ENCODE measurements around the gene FBP1. TPM values are rescaled to one million over a fixed set of nuclear protein-coding genes. Genes with fewer than 3 reads are reported as not detected.
"Not testable (repeated sequence)": the region's sequence is repeated elsewhere in the genome, so short reads cannot be mapped to it uniquely, and the experiment has no call there.

FBP1 gene
- total RNA-seq, 1 donor from 2014 or later, result 13.6 TPM

GRCh38 chr9:94591876-94592275 is 47.4 kb downstream of the FBP1 start:
- intact Hi-C loops (cut with DNase I), result no loop called here
- no peak for ATAC-seq
- DNase-seq (ENCODE audit: low spot score), result no peak

- intact Hi-C loops (cut with DNase I); ATAC-seq; DNase-seq (ENCODE audit: low spot score): not testable (repeated sequence)
Observed at GRCh38 chr9:94591046-94591545, 48.2 kb downstream of the FBP1 start.

- ATAC-seq (no peak), DNase-seq (ENCODE audit: low spot score) (no peak)
- intact Hi-C loops (cut with DNase I), result no loop called here
Observed at GRCh38 chr9:94588681-94589080, 50.6 kb downstream of the FBP1 start.

- ATAC-seq, result peak; percentile 34
- intact Hi-C loops (cut with DNase I), result no loop called here
- no peak for DNase-seq (ENCODE audit: low spot score)
Observed at GRCh38 chr9:94586814-94587213, 52.5 kb downstream of the FBP1 start.

- DNase-seq (ENCODE audit: low spot score) (no peak), ATAC-seq (no peak)
- intact Hi-C loops (cut with DNase I), result no loop called here
Observed at GRCh38 chr9:94586316-94586715, 53.0 kb downstream of the FBP1 start.

GRCh38 chr9:94584555-94584954 is 54.8 kb downstream of the FBP1 start:
- ATAC-seq (no peak), DNase-seq (ENCODE audit: low spot score) (no peak)
- intact Hi-C loops (cut with DNase I), result no loop called here

- no peak for ATAC-seq
- DNase-seq (ENCODE audit: low spot score), result no peak
- intact Hi-C loops (cut with DNase I), result no loop called here
Observed at GRCh38 chr9:94581728-94582127, 57.6 kb downstream of the FBP1 start.

GRCh38 chr9:94577571-94577970 is 61.7 kb downstream of the FBP1 start:
- DNase-seq (ENCODE audit: low spot score), result no peak
- ATAC-seq, result no peak
- intact Hi-C loops (cut with DNase I), result loop anchor here (1.0 kb wide), 1 partner anchor 30 kb away; no protein-coding TSS in a partner anchor

GRCh38 chr9:94577036-94577435 is 62.3 kb downstream of the FBP1 start:
- intact Hi-C loops (cut with DNase I), result loop anchor here (1.0 kb wide), 1 partner anchor 30 kb away; no protein-coding TSS in a partner anchor
- ATAC-seq, result no peak
- no peak for DNase-seq (ENCODE audit: low spot score)

- ATAC-seq (no peak), DNase-seq (ENCODE audit: low spot score) (no peak)
- intact Hi-C loops (cut with DNase I), result no loop called here
Observed at GRCh38 chr9:94576131-94576530, 63.2 kb downstream of the FBP1 start.

- ATAC-seq (no peak), DNase-seq (ENCODE audit: low spot score) (no peak)
- intact Hi-C loops (cut with DNase I), result no loop called here
Observed at GRCh38 chr9:94568972-94569712, 70.2 kb downstream of the FBP1 start.

GRCh38 chr9:94568250-94568889 is 70.9 kb downstream of the FBP1 start:
- ATAC-seq, result no peak
- intact Hi-C loops (cut with DNase I), result no loop called here
- DNase-seq (ENCODE audit: low spot score), result no peak

GRCh38 chr9:94567271-94567670 is 72.0 kb downstream of the FBP1 start:
- ATAC-seq (no peak), DNase-seq (ENCODE audit: low spot score) (no peak)
- intact Hi-C loops (cut with DNase I), result no loop called here

GRCh38 chr9:94566550-94566949 is 72.8 kb downstream of the FBP1 start:
- DNase-seq (ENCODE audit: low spot score) (no peak), ATAC-seq (no peak)
- intact Hi-C loops (cut with DNase I), result no loop called here

GRCh38 chr9:94564279-94564678 is 75.0 kb downstream of the FBP1 start:
- ATAC-seq; intact Hi-C loops (cut with DNase I); DNase-seq (ENCODE audit: low spot score): not testable (repeated sequence)

GRCh38 chr9:94563548-94563947 is 75.8 kb downstream of the FBP1 start:
- no peak for ATAC-seq
- intact Hi-C loops (cut with DNase I), result no loop called here
- no peak for DNase-seq (ENCODE audit: low spot score)

- intact Hi-C loops (cut with DNase I), result no loop called here
- ATAC-seq (no peak), DNase-seq (ENCODE audit: low spot score) (no peak)
Observed at GRCh38 chr9:94560237-94560636, 79.1 kb downstream of the FBP1 start.

- ATAC-seq (no peak), DNase-seq (ENCODE audit: low spot score) (no peak)
- intact Hi-C loops (cut with DNase I), result no loop called here
Observed at GRCh38 chr9:94557376-94557775, 81.9 kb downstream of the FBP1 start.

GRCh38 chr9:94554439-94555331 is 84.6 kb downstream of the FBP1 start, which contains the start of gene PCAT7:
PCAT7 (plus strand) TSS chr9:94555083.
- no peak for DNase-seq (ENCODE audit: low spot score)
- peak; percentile 74 for ATAC-seq
- intact Hi-C loops (cut with DNase I), result no loop called here

Data from sciatic nerve (tissue), 2 donors.